Vagina (tissue), 2 donors: ENCODE measurements around the gene IGFBP5.

Experiments
- POLR2A ChIP-seq, 2 donors: fragments of 450-650 bp; IDR thresholded peaks; one replicate each; pipeline ENCODE4 v1.6.1; 2017; ENCODE audit warnings: antibody characterized with exemption in 2 of 2, mild to moderate bottlenecking in 2 of 2, moderate library complexity in 2 of 2
- POLR2AphosphoS5 ChIP-seq, 2 donors: sonication (generic); formaldehyde crosslinking; IDR thresholded peaks; one replicate each; pipeline ENCODE4 v1.9.0; 2017; ENCODE audit warnings: antibody characterized with exemption in 2 of 2, mild to moderate bottlenecking in 2 of 2, low read depth in 1 of 2; ENCODE audit not compliant: insufficient read depth in 1 of 2
- TF ChIP-seq, protein P1 (sequence below), 3 experiments: fragments of 450-650 bp in 2 of 3; fragments of 200-600 bp in 1 of 3; sonication (generic) in 1 of 3; IDR thresholded peaks; one replicate each; pipeline ENCODE4 v1.5.1; 2017 to 2019; ENCODE audit warnings: antibody characterized with exemption in 3 of 3, mild to moderate bottlenecking in 2 of 3, moderate library complexity in 2 of 3

DNA sequence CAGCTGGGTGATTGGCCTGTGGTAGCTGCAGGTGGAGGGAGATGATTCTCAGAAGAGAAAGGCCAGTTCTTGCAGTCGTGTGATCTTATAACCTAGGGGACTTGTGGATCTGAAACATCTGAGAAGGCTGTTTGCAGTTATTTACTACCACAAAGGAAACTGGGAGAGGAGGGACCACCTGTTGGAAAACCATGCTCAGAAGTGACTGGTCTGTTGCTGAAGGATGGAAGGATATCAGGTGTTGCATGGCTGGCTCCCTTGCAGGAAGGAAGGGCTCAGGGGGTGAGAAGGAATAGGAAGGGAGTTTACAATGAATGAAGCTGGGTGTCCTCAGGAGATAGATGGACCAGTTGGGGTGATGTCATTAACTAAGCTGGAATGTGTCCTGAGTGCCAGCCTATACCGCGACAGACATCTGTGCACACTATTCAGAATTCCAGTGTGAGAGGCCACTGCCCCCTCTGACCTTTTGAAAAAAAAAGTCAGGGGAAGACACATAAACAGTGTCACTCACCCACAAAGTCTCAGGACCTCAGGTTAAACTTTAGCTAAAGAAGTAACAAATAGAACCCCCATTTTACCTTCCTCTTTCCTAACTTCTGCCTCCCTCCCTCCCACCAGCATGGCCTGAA is 44.6 kb downstream of the IGFBP5 start:
- TF ChIP-seq, protein P1, sequence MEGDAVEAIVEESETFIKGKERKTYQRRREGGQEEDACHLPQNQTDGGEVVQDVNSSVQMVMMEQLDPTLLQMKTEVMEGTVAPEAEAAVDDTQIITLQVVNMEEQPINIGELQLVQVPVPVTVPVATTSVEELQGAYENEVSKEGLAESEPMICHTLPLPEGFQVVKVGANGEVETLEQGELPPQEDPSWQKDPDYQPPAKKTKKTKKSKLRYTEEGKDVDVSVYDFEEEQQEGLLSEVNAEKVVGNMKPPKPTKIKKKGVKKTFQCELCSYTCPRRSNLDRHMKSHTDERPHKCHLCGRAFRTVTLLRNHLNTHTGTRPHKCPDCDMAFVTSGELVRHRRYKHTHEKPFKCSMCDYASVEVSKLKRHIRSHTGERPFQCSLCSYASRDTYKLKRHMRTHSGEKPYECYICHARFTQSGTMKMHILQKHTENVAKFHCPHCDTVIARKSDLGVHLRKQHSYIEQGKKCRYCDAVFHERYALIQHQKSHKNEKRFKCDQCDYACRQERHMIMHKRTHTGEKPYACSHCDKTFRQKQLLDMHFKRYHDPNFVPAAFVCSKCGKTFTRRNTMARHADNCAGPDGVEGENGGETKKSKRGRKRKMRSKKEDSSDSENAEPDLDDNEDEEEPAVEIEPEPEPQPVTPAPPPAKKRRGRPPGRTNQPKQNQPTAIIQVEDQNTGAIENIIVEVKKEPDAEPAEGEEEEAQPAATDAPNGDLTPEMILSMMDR (IDR thresholded peaks at IDR 0.05), result no peak
- TF ChIP-seq POLR2AphosphoS5 (IDR thresholded peaks at IDR 0.05; ENCODE audit: insufficient read depth in 1 of 2, low read depth in 1 of 2), result no peak
- no peak for TF ChIP-seq POLR2A (IDR thresholded peaks at IDR 0.05)
